Ascending aorta (tissue), 2 donors: ENCODE results near the gene ARID3A. TPM values are rescaled to one million over a fixed set of nuclear protein-coding genes. Genes with fewer than 3 reads are reported as not detected.
"Not testable (repeated sequence)": the region's sequence is repeated elsewhere in the genome, so short reads cannot be mapped to it uniquely, and the experiment has no call there.

Source experiments
- DNase-seq, 2 donors: peaks; one replicate each; pipeline ENCODE4 v3.0.0-alpha.2; 2019; ENCODE audit warnings: low spot score in 2 of 2
- H3K27ac ChIP-seq, 2 donors: fragments of 200-600 bp; sonication (generic); one replicate each; pipeline ENCODE4 v1.5.1; 2016 to 2017; ENCODE audit warnings: mild to moderate bottlenecking in 1 of 2
- H3K27me3 ChIP-seq: fragments of 200-600 bp; sonication (generic); one replicate; pipeline ENCODE4 v1.5.1; 2017
- H3K36me3 ChIP-seq, 2 donors: fragments of 200-600 bp; sonication (generic); one replicate each; pipeline ENCODE4 v1.5.1; 2016
- H3K4me1 ChIP-seq, 2 donors: fragments of 200-600 bp; sonication (generic); one replicate each; pipeline ENCODE4 v1.5.1; 2016 to 2017; ENCODE audit warnings: mild to moderate bottlenecking in 1 of 2
- H3K4me3 ChIP-seq, 2 donors: fragments of 200-600 bp; sonication (generic); one replicate each; pipeline ENCODE4 v1.5.1; 2016 to 2017; ENCODE audit warnings: mild to moderate bottlenecking in 1 of 2
- H3K9me3 ChIP-seq, 2 donors: fragments of 200-600 bp; sonication (generic); one replicate each; pipeline ENCODE4 v1.5.1; 2016
- CTCF ChIP-seq, 3 experiments: fragments of 200-600 bp in 2 of 3; fragments of 450-650 bp in 1 of 3; sonication (generic) in 2 of 3; IDR thresholded peaks; one replicate each; pipeline ENCODE4 v1.5.1; 2016 to 2019; ENCODE audit warnings: antibody characterized with exemption in 3 of 3, mild to moderate bottlenecking in 1 of 3, moderate library complexity in 1 of 3
- intact Hi-C: fragments of 100-400 bp; cut with DNase I; formaldehyde crosslinking; loops from one replicate; pipeline ENCODE4 v1.15.1; 2023
- total RNA-seq: library from RNA; depleted of rRNA; stranded (reverse); fragments of >200 nt; gene quantifications from one replicate; pipeline ENCODE4 v1.1.0, GENCODE V29; 2016

The ARID3A gene
- total RNA-seq, 1 donor from 2014 or later = 55.3 TPM

GRCh38 chr19:1019616-1019961, 93.8 kb downstream of the ARID3A start:
- peaks cover 39 to 55% of the 10 kb centered on the region in 2 donors for H3K4me1 ChIP-seq
- H3K27me3 ChIP-seq = no peaks in the 10 kb centered on the region
- intact Hi-C loops = no loop called here
- no peaks in the 10 kb centered on the region for H3K9me3 ChIP-seq
- H3K27ac ChIP-seq = no peak overlapping the region
- no peak for TF ChIP-seq CTCF (IDR thresholded peaks at IDR 0.05)
- DNase-seq = no peak
- peaks cover 4% of the 10 kb centered on the region in 2 donors for H3K36me3 ChIP-seq
- H3K4me3 ChIP-seq = peak overlapping the region; percentile 93 to 94

GRCh38 chr19:1019980-1020867, 94.4 kb downstream of the ARID3A start:
- DNase-seq = no peak
- Histone ChIP-seq H3K36me3 (no peaks in the 10 kb centered on the region), H3K4me3 (peak overlapping the region; percentile 93 to 94), H3K27me3 (no peaks in the 10 kb centered on the region), H3K9me3 (no peaks in the 10 kb centered on the region), H3K4me1 (peaks cover 39 to 54% of the 10 kb centered on the region in 2 donors), H3K27ac (peak overlapping the region; percentile 93 to 95)
- intact Hi-C loops = no loop called here
- no peak for TF ChIP-seq CTCF (IDR thresholded peaks at IDR 0.05)

GRCh38 chr19:1020868-1021425, 95.1 kb downstream of the ARID3A start, which contains the start of gene TMEM259:
TSS of gene TMEM259 (minus strand) at chr19:1021123. CDS start at chr19:1020996, 127 bp downstream.
- Histone ChIP-seq H3K27me3 (no peaks in the 10 kb centered on the region), H3K4me1 (peaks cover 39 to 50% of the 10 kb centered on the region in 2 donors), H3K9me3 (no peaks in the 10 kb centered on the region), H3K4me3 (peak within 1 kb of the TSS; percentile 93 to 94), H3K36me3 (no peaks in the 10 kb centered on the region), H3K27ac (peak within 1 kb of the TSS; percentile 93 to 95)
- TF ChIP-seq CTCF (IDR thresholded peaks at IDR 0.05) = no peak
- intact Hi-C loops = loop anchor here (1.0 kb wide), 2 partner anchors 37 to 81 kb away; partner anchors contain the start of gene WDR18
- DNase-seq = peak; percentile 87 to 98

- DNase-seq, H3K36me3 ChIP-seq, H3K27me3 ChIP-seq, intact Hi-C loops, H3K9me3 ChIP-seq, H3K4me3 ChIP-seq: not testable (repeated sequence)
- peak overlapping the region in 1 of 2 donors; percentile 93 for H3K27ac ChIP-seq
- peaks cover 20 to 28% of the 10 kb centered on the region in 2 donors for H3K4me1 ChIP-seq
Observed at GRCh38 chr19:1023883-1024188, 98.0 kb downstream of the ARID3A start.

GRCh38 chr19:1025080-1025479, 99.2 kb downstream of the ARID3A start:
- H3K27me3 ChIP-seq, DNase-seq, H3K4me3 ChIP-seq, H3K9me3 ChIP-seq, H3K36me3 ChIP-seq: not testable (repeated sequence)
- Histone ChIP-seq H3K27ac (peak overlapping the region; percentile 99 to 100), H3K4me1 (peaks cover 17 to 26% of the 10 kb centered on the region in 2 donors)
- intact Hi-C loops = loop anchor here (5.0 kb wide), 1 partner anchor 217 kb away; the partner anchor contains the start of gene ATP5F1D

Other genes starting within 250 kb of the ARID3A start
- 541 TPM for gene FSTL3, start 249.6 kb upstream of the ARID3A start, total RNA-seq
- gene PRSS57, start 230.6 kb upstream of the ARID3A start, total RNA-seq = not detected
- 107 TPM for gene PALM, start 217.1 kb upstream of the ARID3A start, total RNA-seq
- gene MISP, start 174.9 kb upstream of the ARID3A start, total RNA-seq = not detected
- gene PTBP1, start 128.6 kb upstream of the ARID3A start, total RNA-seq = 210 TPM
- gene PLPPR3, start 104.1 kb upstream of the ARID3A start, total RNA-seq = not detected
- not detected for gene AZU1, start 98.2 kb upstream of the ARID3A start, total RNA-seq
- gene PRTN3, start 85.0 kb upstream of the ARID3A start, total RNA-seq = not detected
- not detected for gene ELANE, start 73.7 kb upstream of the ARID3A start, total RNA-seq
- gene CFD, start 66.4 kb upstream of the ARID3A start, total RNA-seq = 1,680 TPM
- 73.2 TPM for gene MED16, start 32.8 kb upstream of the ARID3A start, total RNA-seq
- gene RNU6-9, start 32.6 kb upstream of the ARID3A start, total RNA-seq = not detected
- 81.5 TPM for gene R3HDM4, start 12.8 kb upstream of the ARID3A start, total RNA-seq
- not detected for gene KISS1R, start 8.7 kb upstream of the ARID3A start, total RNA-seq
- 65.7 TPM for gene WDR18, start 58.3 kb downstream of the ARID3A start, total RNA-seq
- not detected for gene GRIN3B, start 74.4 kb downstream of the ARID3A start, total RNA-seq
- 452 TPM for gene TMEM259, start 95.1 kb downstream of the ARID3A start, total RNA-seq
- gene RNU6-2, start 95.5 kb downstream of the ARID3A start, total RNA-seq = not detected
- 79.1 TPM for gene CNN2, start 100.6 kb downstream of the ARID3A start, total RNA-seq
- gene ABCA7, start 114.1 kb downstream of the ARID3A start, total RNA-seq = 96.6 TPM
- 66.5 TPM for gene ARHGAP45, start 141.1 kb downstream of the ARID3A start, total RNA-seq
- 72.1 TPM for gene POLR2E, start 169.3 kb downstream of the ARID3A start, total RNA-seq
- gene GPX4, start 178.0 kb downstream of the ARID3A start, total RNA-seq = 348 TPM
- gene SBNO2, start 248.2 kb downstream of the ARID3A start, total RNA-seq = 120 TPM